HEK293 (cell line): ENCODE data around the gene PDK1.

Source experiments
- CTCF ChIA-PET: fragments of 350-600 bp; formaldehyde crosslinking; extraction: SDS; loops from one replicate; lab custom pipeline; 2021; ENCODE audit warnings: antibody characterized with exemption; lab: Yijun Ruan, JAX
- POLR2A ChIA-PET: fragments of 300-600 bp; formaldehyde crosslinking; extraction: SDS; loops from one replicate; lab custom pipeline; 2020; ENCODE audit warnings: antibody characterized with exemption, inconsistent platforms; lab: Yijun Ruan, JAX
- H3K27ac ChIP-seq: fragments of 200-500 bp; sonication (Bioruptor generic); 2 replicates; pipeline ENCODE4 v1.5.1; 2014; ENCODE audit warnings: low read depth, low read length, control low read depth, inconsistent platforms; ENCODE audit errors: extremely low read depth
- H3K36me3 ChIP-seq, 2 experiments: fragments of 200-500 bp in 1 of 2; sonication (Bioruptor generic) in 1 of 2; 1 replicate in 1 of 2; 2 replicates in 1 of 2; pipeline ENCODE4 v1.5.1; 2014 to 2017; ENCODE audit warnings: inconsistent platforms in 2 of 2, low read length in 2 of 2; ENCODE audit not compliant: control insufficient read depth in 2 of 2, insufficient read depth in 1 of 2
- H3K4me1 ChIP-seq: fragments of 200-500 bp; sonication (Bioruptor generic); 2 replicates; pipeline ENCODE4 v1.5.1; 2014; ENCODE audit warnings: mild to moderate bottlenecking, low read length, inconsistent platforms; ENCODE audit not compliant: control insufficient read depth, insufficient read depth
- H3K4me3 ChIP-seq: 2 replicates; pipeline ENCODE4 v1.5.1; 2011; ENCODE audit warnings: low read depth, mild to moderate bottlenecking, control low read depth, low read length, moderate library complexity
- H3K9me3 ChIP-seq: fragments of 200-500 bp; sonication (Bioruptor generic); 2 replicates; pipeline ENCODE4 v1.5.1; 2014; ENCODE audit warnings: low read depth, low read length, inconsistent platforms; ENCODE audit not compliant: control insufficient read depth, insufficient read depth
- ELK4 ChIP-seq: IDR thresholded peaks from 2 replicates; pipeline ENCODE4 v1.6.1; 2011; ENCODE audit warnings: mild to moderate bottlenecking, low read depth, low read length, borderline replicate concordance
- GFI1B ChIP-seq: fragments of 450-650 bp; formaldehyde crosslinking; IDR thresholded peaks from 2 replicates; pipeline ENCODE4 v1.5.1; 2016; ENCODE audit warnings: missing biosample characterization, missing genetic modification characterization
- HOXC10 ChIP-seq: sonication (generic); formaldehyde crosslinking; IDR thresholded peaks from 2 replicates; pipeline ENCODE4 v1.8.1; 2023; ENCODE audit warnings: mild to moderate bottlenecking, missing genetic modification reagents
- INSM2 ChIP-seq: fragments of 450-650 bp; formaldehyde crosslinking; IDR thresholded peaks from 2 replicates; pipeline ENCODE4 v1.5.1; 2016; ENCODE audit warnings: missing biosample characterization, missing genetic modification characterization
- KLF1 ChIP-seq: fragments of 450-650 bp; formaldehyde crosslinking; IDR thresholded peaks from 2 replicates; pipeline ENCODE4 v1.5.1; 2016; ENCODE audit warnings: missing biosample characterization, missing genetic modification characterization
- KLF17 ChIP-seq: fragments of 450-650 bp; formaldehyde crosslinking; IDR thresholded peaks from 2 replicates; pipeline ENCODE4 v1.5.1; 2016; ENCODE audit warnings: missing biosample characterization, missing genetic modification characterization
- KLF9 ChIP-seq: fragments of 450-650 bp; formaldehyde crosslinking; IDR thresholded peaks from 2 replicates; pipeline ENCODE4 v1.5.1; 2016; ENCODE audit warnings: missing biosample characterization, missing genetic modification characterization, low read depth
- MEIS1 ChIP-seq: sonication (generic); formaldehyde crosslinking; IDR thresholded peaks from 2 replicates; pipeline ENCODE4 v1.8.1; 2022; ENCODE audit warnings: missing genetic modification reagents, mild to moderate bottlenecking, borderline replicate concordance
- SETDB1 ChIP-seq: IDR thresholded peaks from one replicate; pipeline ENCODE4 v1.6.1; 2017; ENCODE audit warnings: mild to moderate bottlenecking, low read length, moderate library complexity, mixed read lengths; ENCODE audit not compliant: insufficient read length
- ZBTB6 ChIP-seq: fragments of 450-650 bp; formaldehyde crosslinking; IDR thresholded peaks from 2 replicates; pipeline ENCODE4 v1.5.1; 2017; ENCODE audit warnings: missing biosample characterization, missing genetic modification characterization
- ZIC2 ChIP-seq: fragments of 450-650 bp; formaldehyde crosslinking; IDR thresholded peaks from 2 replicates; pipeline ENCODE4 v1.5.1; 2016; ENCODE audit warnings: missing biosample characterization, missing genetic modification characterization
- ZNF202 ChIP-seq: fragments of 450-650 bp; formaldehyde crosslinking; IDR thresholded peaks from 2 replicates; pipeline ENCODE4 v1.5.1; 2016; ENCODE audit warnings: missing biosample characterization, missing genetic modification characterization, borderline replicate concordance
- ZNF274 ChIP-seq, 2 experiments: fragments of 200-500 bp in 1 of 2; fragments of 450-650 bp in 1 of 2; sonication (Bioruptor generic) in 1 of 2; formaldehyde crosslinking in 1 of 2; IDR thresholded peaks; 2 replicates each; pipeline versions ENCODE4 v1.5.1 to v1.6.1; 2014 to 2016; ENCODE audit warnings: borderline replicate concordance in 1 of 2, inconsistent platforms in 1 of 2, low read length in 1 of 2, missing biosample characterization in 1 of 2, missing genetic modification characterization in 1 of 2
- ZNF362 ChIP-seq: fragments of 450-650 bp; formaldehyde crosslinking; IDR thresholded peaks from 2 replicates; pipeline ENCODE4 v1.5.1; 2016; ENCODE audit warnings: missing biosample characterization, missing genetic modification characterization
- ZNF398 ChIP-seq: fragments of 450-650 bp; formaldehyde crosslinking; IDR thresholded peaks from 2 replicates; pipeline ENCODE4 v1.5.1; 2017; ENCODE audit warnings: missing biosample characterization, missing genetic modification characterization
- ZNF433 ChIP-seq: fragments of 450-650 bp; formaldehyde crosslinking; IDR thresholded peaks from 2 replicates; pipeline ENCODE4 v1.5.1; 2016; ENCODE audit warnings: missing biosample characterization, missing genetic modification characterization, low read depth
- ZNF449 ChIP-seq: fragments of 450-650 bp; formaldehyde crosslinking; IDR thresholded peaks from 2 replicates; pipeline ENCODE4 v1.5.1; 2017; ENCODE audit warnings: missing biosample characterization, mild to moderate bottlenecking, missing genetic modification characterization, moderate library complexity
- ZNF558 ChIP-seq: fragments of 450-650 bp; formaldehyde crosslinking; IDR thresholded peaks from 2 replicates; pipeline ENCODE4 v1.5.1; 2016; ENCODE audit warnings: missing biosample characterization, missing genetic modification characterization
- ZNF623 ChIP-seq: fragments of 450-650 bp; formaldehyde crosslinking; IDR thresholded peaks from 2 replicates; pipeline ENCODE4 v1.5.1; 2016; ENCODE audit warnings: missing biosample characterization, missing genetic modification characterization
- ZNF701 ChIP-seq: fragments of 450-650 bp; formaldehyde crosslinking; IDR thresholded peaks from 2 replicates; pipeline ENCODE4 v1.5.1; 2016; ENCODE audit warnings: missing biosample characterization, missing genetic modification characterization
- ZNF747 ChIP-seq: fragments of 450-650 bp; formaldehyde crosslinking; IDR thresholded peaks from 2 replicates; pipeline ENCODE4 v1.5.1; 2016; ENCODE audit warnings: missing biosample characterization, missing genetic modification characterization
- ZNF768 ChIP-seq: fragments of 450-650 bp; formaldehyde crosslinking; IDR thresholded peaks from 2 replicates; pipeline ENCODE4 v1.5.1; 2018; ENCODE audit warnings: missing biosample characterization, mild to moderate bottlenecking, missing genetic modification characterization
- ZNF792 ChIP-seq: fragments of 450-650 bp; formaldehyde crosslinking; IDR thresholded peaks from 2 replicates; pipeline ENCODE4 v1.5.1; 2016; ENCODE audit warnings: missing biosample characterization, missing genetic modification characterization

PDK1 gene

DNA sequence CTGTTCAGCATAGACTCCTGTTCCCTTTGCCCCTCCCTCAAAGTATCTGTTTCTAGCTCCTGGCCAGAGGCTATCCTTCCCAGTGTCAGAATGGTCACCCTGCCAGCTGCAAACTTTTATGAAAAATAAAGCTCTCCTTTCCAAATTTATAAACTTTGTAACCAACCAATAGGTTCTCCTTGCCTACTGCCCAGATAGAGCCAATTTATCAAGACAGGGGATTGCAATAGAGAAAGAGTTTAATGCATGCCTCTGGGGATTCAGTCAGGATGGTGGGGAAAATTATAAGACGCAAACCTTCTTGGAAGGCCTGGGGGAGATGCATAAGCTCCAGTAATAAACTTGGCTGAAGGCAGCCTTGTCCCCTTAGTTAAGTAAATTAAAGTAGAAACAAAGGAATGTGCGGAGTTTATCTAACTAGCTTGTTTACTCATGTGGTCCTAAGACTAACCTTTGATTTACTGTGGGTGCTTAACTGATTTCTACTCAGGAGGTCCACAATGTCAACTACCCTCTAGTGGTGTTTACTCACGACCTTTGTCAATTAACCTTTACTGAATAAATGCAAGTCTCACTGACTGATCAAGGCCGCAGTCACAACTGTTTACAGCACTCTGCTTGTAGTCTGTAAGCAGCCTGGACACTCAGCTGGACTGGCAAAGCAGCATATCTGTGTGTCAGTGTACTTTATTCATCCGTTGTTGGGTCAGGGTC is 42.9 kb upstream of the PDK1 start:
- CTCF ChIA-PET = no interaction called here
- Histone ChIP-seq H3K27ac (no peak overlapping the region), H3K4me3 (no peak overlapping the region), H3K36me3 (no peaks in the 10 kb centered on the region), H3K9me3 (no peaks in the 10 kb centered on the region), H3K4me1 (no peaks in the 10 kb centered on the region)
- POLR2A ChIA-PET = no interaction called here
- no peak for TF ChIP-seq ZNF701 (tag by site-specific recombination)
- TF ChIP-seq MEIS1 (CRISPR knock-in tag) = no peak
- no peak for TF ChIP-seq ZNF274 (IDR thresholded peaks at IDR 0.05; ENCODE audit: low read length)
- TF ChIP-seq ZNF274 (tag by site-specific recombination; IDR thresholded peaks at IDR 0.05; ENCODE audit: borderline replicate concordance) = no peak
- no peak for TF ChIP-seq ZNF449
- peak; percentile 93 for TF ChIP-seq SETDB1
- TF ChIP-seq INSM2 = no peak
- TF ChIP-seq KLF9 = no peak

GRCh38 chr2:172513524-172513900 is 42.4 kb upstream of the PDK1 start:
- no peak overlapping the region for H3K27ac ChIP-seq
- ChIA-PET CTCF (no interaction called here), POLR2A (no interaction called here)
- no peaks in the 10 kb centered on the region for H3K9me3 ChIP-seq
- H3K4me3 ChIP-seq = no peak overlapping the region
- H3K36me3 ChIP-seq = no peaks in the 10 kb centered on the region
- H3K4me1 ChIP-seq = no peaks in the 10 kb centered on the region
- TF ChIP-seq ZNF792 (tag by site-specific recombination) (no peak), ZIC2 (no peak), ZNF202 (tag by site-specific recombination) (no peak), KLF1 (tag by site-specific recombination) (no peak), ZNF623 (tag by site-specific recombination) (no peak), ZNF362 (tag by site-specific recombination) (no peak), ZNF747 (no peak), ZNF398 (tag by site-specific recombination) (no peak), ZBTB6 (tag by site-specific recombination) (no peak), ZNF433 (no peak), ELK4 (no peak), KLF17 (tag by site-specific recombination) (no peak), HOXC10 (CRISPR knock-in tag) (no peak), ZNF558 (tag by site-specific recombination) (no peak), ZNF768 (tag by site-specific recombination) (no peak), GFI1B (tag by site-specific recombination) (no peak)
